Liver (tissue), 2 donors: ENCODE results near the gene CALML5.

Source experiments
- YY1 ChIP-seq: IDR thresholded peaks from 2 replicates; pipeline ENCODE4 v1.6.1; 2016; ENCODE audit warnings: antibody characterized with exemption, mild to moderate bottlenecking
- TF ChIP-seq, protein P1 (sequence below): fragments of 150-350 bp; IDR thresholded peaks from 2 replicates; pipeline ENCODE4 v1.5.1; 2017; ENCODE audit warnings: improper control_type of control experiment, low read depth, low read length; ENCODE audit not compliant: missing input control
- TF ChIP-seq, protein P2 (sequence below): IDR thresholded peaks from 2 replicates; pipeline ENCODE4 v1.6.1; 2016; ENCODE audit warnings: antibody characterized with exemption
- TF ChIP-seq, protein P3 (sequence below): IDR thresholded peaks from 2 replicates; pipeline ENCODE4 v1.6.1; 2016; ENCODE audit warnings: antibody characterized with exemption, mild to moderate bottlenecking
- donor health status: healthy.

GRCh38 chr10:5533098-5533731, 33.8 kb upstream of the CALML5 start:
- TF ChIP-seq, protein P1, sequence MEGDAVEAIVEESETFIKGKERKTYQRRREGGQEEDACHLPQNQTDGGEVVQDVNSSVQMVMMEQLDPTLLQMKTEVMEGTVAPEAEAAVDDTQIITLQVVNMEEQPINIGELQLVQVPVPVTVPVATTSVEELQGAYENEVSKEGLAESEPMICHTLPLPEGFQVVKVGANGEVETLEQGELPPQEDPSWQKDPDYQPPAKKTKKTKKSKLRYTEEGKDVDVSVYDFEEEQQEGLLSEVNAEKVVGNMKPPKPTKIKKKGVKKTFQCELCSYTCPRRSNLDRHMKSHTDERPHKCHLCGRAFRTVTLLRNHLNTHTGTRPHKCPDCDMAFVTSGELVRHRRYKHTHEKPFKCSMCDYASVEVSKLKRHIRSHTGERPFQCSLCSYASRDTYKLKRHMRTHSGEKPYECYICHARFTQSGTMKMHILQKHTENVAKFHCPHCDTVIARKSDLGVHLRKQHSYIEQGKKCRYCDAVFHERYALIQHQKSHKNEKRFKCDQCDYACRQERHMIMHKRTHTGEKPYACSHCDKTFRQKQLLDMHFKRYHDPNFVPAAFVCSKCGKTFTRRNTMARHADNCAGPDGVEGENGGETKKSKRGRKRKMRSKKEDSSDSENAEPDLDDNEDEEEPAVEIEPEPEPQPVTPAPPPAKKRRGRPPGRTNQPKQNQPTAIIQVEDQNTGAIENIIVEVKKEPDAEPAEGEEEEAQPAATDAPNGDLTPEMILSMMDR, result no peak
- TF ChIP-seq, protein P2, sequence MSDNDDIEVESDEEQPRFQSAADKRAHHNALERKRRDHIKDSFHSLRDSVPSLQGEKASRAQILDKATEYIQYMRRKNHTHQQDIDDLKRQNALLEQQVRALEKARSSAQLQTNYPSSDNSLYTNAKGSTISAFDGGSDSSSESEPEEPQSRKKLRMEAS, result no peak
- TF ChIP-seq, protein P3, sequence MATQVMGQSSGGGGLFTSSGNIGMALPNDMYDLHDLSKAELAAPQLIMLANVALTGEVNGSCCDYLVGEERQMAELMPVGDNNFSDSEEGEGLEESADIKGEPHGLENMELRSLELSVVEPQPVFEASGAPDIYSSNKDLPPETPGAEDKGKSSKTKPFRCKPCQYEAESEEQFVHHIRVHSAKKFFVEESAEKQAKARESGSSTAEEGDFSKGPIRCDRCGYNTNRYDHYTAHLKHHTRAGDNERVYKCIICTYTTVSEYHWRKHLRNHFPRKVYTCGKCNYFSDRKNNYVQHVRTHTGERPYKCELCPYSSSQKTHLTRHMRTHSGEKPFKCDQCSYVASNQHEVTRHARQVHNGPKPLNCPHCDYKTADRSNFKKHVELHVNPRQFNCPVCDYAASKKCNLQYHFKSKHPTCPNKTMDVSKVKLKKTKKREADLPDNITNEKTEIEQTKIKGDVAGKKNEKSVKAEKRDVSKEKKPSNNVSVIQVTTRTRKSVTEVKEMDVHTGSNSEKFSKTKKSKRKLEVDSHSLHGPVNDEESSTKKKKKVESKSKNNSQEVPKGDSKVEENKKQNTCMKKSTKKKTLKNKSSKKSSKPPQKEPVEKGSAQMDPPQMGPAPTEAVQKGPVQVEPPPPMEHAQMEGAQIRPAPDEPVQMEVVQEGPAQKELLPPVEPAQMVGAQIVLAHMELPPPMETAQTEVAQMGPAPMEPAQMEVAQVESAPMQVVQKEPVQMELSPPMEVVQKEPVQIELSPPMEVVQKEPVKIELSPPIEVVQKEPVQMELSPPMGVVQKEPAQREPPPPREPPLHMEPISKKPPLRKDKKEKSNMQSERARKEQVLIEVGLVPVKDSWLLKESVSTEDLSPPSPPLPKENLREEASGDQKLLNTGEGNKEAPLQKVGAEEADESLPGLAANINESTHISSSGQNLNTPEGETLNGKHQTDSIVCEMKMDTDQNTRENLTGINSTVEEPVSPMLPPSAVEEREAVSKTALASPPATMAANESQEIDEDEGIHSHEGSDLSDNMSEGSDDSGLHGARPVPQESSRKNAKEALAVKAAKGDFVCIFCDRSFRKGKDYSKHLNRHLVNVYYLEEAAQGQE, result no peak
- no peak for TF ChIP-seq YY1
